Suprapubic skin (tissue), 4 donors: ENCODE results near the gene EXOC2. TPM values are rescaled to one million over a fixed set of nuclear protein-coding genes. Genes with fewer than 3 reads are reported as not detected.

ENCODE experiments used
- DNase-seq, 2 donors: peaks; one replicate each; pipeline ENCODE4 v3.0.0-alpha.2; 2019; ENCODE audit warnings: low spot score in 2 of 2
- H3K27ac ChIP-seq: fragments of 200-600 bp; sonication (generic); one replicate; pipeline ENCODE4 v1.5.1; 2019
- H3K27me3 ChIP-seq: fragments of 200-600 bp; sonication (generic); one replicate; pipeline ENCODE4 v1.5.1; 2019
- H3K36me3 ChIP-seq: fragments of 200-600 bp; sonication (generic); one replicate; pipeline ENCODE4 v1.5.1; 2019
- H3K4me1 ChIP-seq: fragments of 200-600 bp; sonication (generic); one replicate; pipeline ENCODE4 v1.5.1; 2019
- H3K4me3 ChIP-seq: fragments of 200-600 bp; sonication (generic); one replicate; pipeline ENCODE4 v1.5.1; 2019; ENCODE audit warnings: mild to moderate bottlenecking
- H3K9me3 ChIP-seq: fragments of 200-600 bp; sonication (generic); one replicate; pipeline ENCODE4 v1.5.1; 2019
- CTCF ChIP-seq, 2 donors: fragments of 200-600 bp in 1 of 2; fragments of 450-650 bp in 1 of 2; sonication (generic) in 1 of 2; IDR thresholded peaks; one replicate each; pipeline ENCODE4 v1.5.1; 2016 to 2019; ENCODE audit warnings: antibody characterized with exemption in 2 of 2, mild to moderate bottlenecking in 1 of 2, moderate library complexity in 1 of 2
- EP300 ChIP-seq: sonication (generic); formaldehyde crosslinking; IDR thresholded peaks from one replicate; pipeline ENCODE4 v1.6.1; 2017; ENCODE audit warnings: antibody characterized with exemption
- POLR2A ChIP-seq, 2 donors: fragments of 450-650 bp; IDR thresholded peaks; one replicate each; pipeline ENCODE4 v1.6.1; 2017; ENCODE audit warnings: antibody characterized with exemption in 2 of 2, mild to moderate bottlenecking in 2 of 2, moderate library complexity in 2 of 2
- POLR2AphosphoS5 ChIP-seq, 3 donors: sonication (generic); formaldehyde crosslinking; IDR thresholded peaks; one replicate each; pipeline ENCODE4 v1.6.1; 2017; ENCODE audit warnings: antibody characterized with exemption in 3 of 3
- WGBS: methylation state at CpG from one replicate; pipeline ENCODE4 v1.1.5; 2018; 5-methylcytosine and 5-hydroxymethylcytosine counted together
- total RNA-seq, 4 donors: library from RNA; depleted of rRNA; stranded (reverse); fragments of >200 nt; gene quantifications; one replicate each; pipeline ENCODE4 v1.1.0, GENCODE V29; 2016

EXOC2 gene
- total RNA-seq, 4 donors from 2014 or later: 17.7 to 28.1 (median 20.3) TPM

- H3K4me3 ChIP-seq: no peak overlapping the region
- no peaks in the 10 kb centered on the region for H3K9me3 ChIP-seq
- DNase-seq: no peak
- no peaks in the 10 kb centered on the region for H3K36me3 ChIP-seq
- 76% methylated on average over 3 of the region's 3 CpGs for WGBS
- TF ChIP-seq CTCF (IDR thresholded peaks at IDR 0.05) (no peak), POLR2A (IDR thresholded peaks at IDR 0.05) (no peak), POLR2AphosphoS5 (IDR thresholded peaks at IDR 0.05) (no peak), EP300 (no peak)
- H3K27ac ChIP-seq: no peak overlapping the region
- no peaks in the 10 kb centered on the region for H3K27me3 ChIP-seq
- peaks cover 5% of the 10 kb centered on the region for H3K4me1 ChIP-seq
Observed at GRCh38 chr6:678520-678919, 14.4 kb downstream of the EXOC2 start.

GRCh38 chr6:677919-678318 is 15.0 kb downstream of the EXOC2 start:
- H3K36me3 ChIP-seq: no peaks in the 10 kb centered on the region
- H3K27ac ChIP-seq: no peak overlapping the region
- WGBS: 96% methylated on average over 4 of the region's 4 CpGs
- H3K27me3 ChIP-seq: no peaks in the 10 kb centered on the region
- TF ChIP-seq EP300 (no peak), POLR2AphosphoS5 (IDR thresholded peaks at IDR 0.05) (no peak), CTCF (IDR thresholded peaks at IDR 0.05) (no peak), POLR2A (IDR thresholded peaks at IDR 0.05) (no peak)
- H3K9me3 ChIP-seq: no peaks in the 10 kb centered on the region
- peaks cover 5% of the 10 kb centered on the region for H3K4me1 ChIP-seq
- DNase-seq: no peak
- no peak overlapping the region for H3K4me3 ChIP-seq

GRCh38 chr6:674956-675355 is 18.0 kb downstream of the EXOC2 start:
- Histone ChIP-seq H3K9me3 (no peaks in the 10 kb centered on the region), H3K4me1 (no peaks in the 10 kb centered on the region), H3K4me3 (no peak overlapping the region), H3K27ac (no peak overlapping the region), H3K27me3 (no peaks in the 10 kb centered on the region), H3K36me3 (no peaks in the 10 kb centered on the region)
- WGBS: 76% methylated on average over 3 of the region's 3 CpGs
- TF ChIP-seq POLR2AphosphoS5 (IDR thresholded peaks at IDR 0.05): no peak
- no peak for TF ChIP-seq POLR2A (IDR thresholded peaks at IDR 0.05)
- TF ChIP-seq CTCF (IDR thresholded peaks at IDR 0.05): no peak
- no peak for TF ChIP-seq EP300
- no peak for DNase-seq

- H3K9me3 ChIP-seq: no peaks in the 10 kb centered on the region
- DNase-seq: no peak
- no peaks in the 10 kb centered on the region for H3K36me3 ChIP-seq
Observed at GRCh38 chr6:674406-674805, 18.5 kb downstream of the EXOC2 start.

GRCh38 chr6:667253-667927 is 25.5 kb downstream of the EXOC2 start:
- no peaks in the 10 kb centered on the region for H3K4me1 ChIP-seq
- TF ChIP-seq POLR2AphosphoS5 (IDR thresholded peaks at IDR 0.05) (no peak), POLR2A (IDR thresholded peaks at IDR 0.05) (no peak), CTCF (IDR thresholded peaks at IDR 0.05) (no peak), EP300 (no peak)
- WGBS: 91% methylated on average over 7 of the region's 7 CpGs
- no peak overlapping the region for H3K4me3 ChIP-seq
- no peaks in the 10 kb centered on the region for H3K36me3 ChIP-seq
- no peak overlapping the region for H3K27ac ChIP-seq
- no peaks in the 10 kb centered on the region for H3K9me3 ChIP-seq
- DNase-seq: no peak
- no peaks in the 10 kb centered on the region for H3K27me3 ChIP-seq

More at GRCh38 chr6:674406-674805, 18.5 kb downstream of the EXOC2 start:
- Histone ChIP-seq H3K4me1 (no peaks in the 10 kb centered on the region), H3K4me3 (no peak overlapping the region), H3K27me3 (no peaks in the 10 kb centered on the region), H3K27ac (no peak overlapping the region)
- no peak for TF ChIP-seq EP300
- no peak for TF ChIP-seq POLR2AphosphoS5 (IDR thresholded peaks at IDR 0.05)
- no peak for TF ChIP-seq CTCF (IDR thresholded peaks at IDR 0.05)
- TF ChIP-seq POLR2A (IDR thresholded peaks at IDR 0.05): no peak
